GM12878 (cell line): ENCODE data around the gene PSMC4. TPM values are rescaled to one million over a fixed set of nuclear protein-coding genes. Genes with fewer than 3 reads are reported as not detected.

Experiments
- ATAC-seq: fragments of 200-7000 bp; cut with Tn5 transposase; 3 replicates; pipeline ENCODE4 v1.9.1; 2020; ENCODE audit warnings: mild to moderate bottlenecking, moderate library complexity
- BruUV-seq: library from RNA; stranded (reverse); fragments of 400-500 nt; replicated peaks from 2 replicates; lab custom pipeline; 2021; lab: Mats Ljungman, UMichigan
- CTCF ChIA-PET: fragments of 300-600 bp; sonication (Branson Sonifier 250); formaldehyde crosslinking; extraction: SDS; loops from one replicate; lab custom pipeline; 2021; ENCODE audit warnings: inconsistent platforms; lab: Yijun Ruan, JAX
- POLR2A ChIA-PET: fragments of 350-600 bp; formaldehyde crosslinking; extraction: SDS; loops from one replicate; lab custom pipeline; 2021; ENCODE audit warnings: inconsistent platforms; lab: Charles Lee
- RAD21 ChIA-PET: fragments of 300-600 bp; sonication (Branson Sonifier 250); formaldehyde crosslinking; loops from one replicate; lab custom pipeline; 2023; ENCODE audit warnings: antibody characterized with exemption; ENCODE audit not compliant: unreplicated experiment; lab: Charles Lee
- SMC1A ChIA-PET: fragments of 300-600 bp; sonication (Branson Sonifier 250); formaldehyde crosslinking; loops from one replicate; lab custom pipeline; 2023; ENCODE audit not compliant: unreplicated experiment, uncharacterized antibody; lab: Charles Lee
- DNase-seq: peaks from one replicate; pipeline ENCODE4 v3.0.0-alpha.2; 2011; ENCODE audit warnings: low read depth, low spot score
- FAIRE-seq: peaks from 3 replicates; lab custom pipeline; 2011; peaks lifted over from hg19 to GRCh38; lab: Jason Lieb, UNC
- H2AFZ ChIP-seq: 2 replicates; pipeline ENCODE4 v1.6.0; 2011; ENCODE audit warnings: low read depth, low read length, control low read depth; ENCODE audit not compliant: control insufficient read depth
- H3K27ac ChIP-seq: 2 replicates; pipeline ENCODE4 v1.5.1; 2011; ENCODE audit warnings: control low read depth; ENCODE audit not compliant: control insufficient read depth, insufficient read depth
- H3K27me3 ChIP-seq, 2 experiments: replicated peaks in 1 of 2; 2 replicates each; pipeline versions ENCODE4 v1.6.0 to v1.6.1; 2011; ENCODE audit warnings: low read length in 1 of 2; ENCODE audit not compliant: control insufficient read depth in 2 of 2, insufficient read depth in 2 of 2
- H3K36me3 ChIP-seq, 2 experiments: 2 replicates each; pipeline ENCODE4 v1.5.1; 2011; ENCODE audit warnings: low read length in 1 of 2; ENCODE audit not compliant: control insufficient read depth in 2 of 2, insufficient read depth in 2 of 2
- H3K4me1 ChIP-seq: 2 replicates; pipeline ENCODE4 v1.6.1; 2011; ENCODE audit warnings: mild to moderate bottlenecking, low read length, moderate library complexity, mixed read lengths; ENCODE audit not compliant: control insufficient read depth, insufficient read depth
- H3K4me2 ChIP-seq: 2 replicates; pipeline ENCODE4 v1.6.0; 2011; ENCODE audit warnings: control low read depth; ENCODE audit not compliant: control insufficient read depth, insufficient read depth
- H3K4me3 ChIP-seq: fragments of 200-600 bp; sonication (generic); 2 replicates; pipeline ENCODE4 v1.5.1; 2016
- H3K79me2 ChIP-seq: 2 replicates; pipeline ENCODE4 v1.6.0; 2011; ENCODE audit warnings: low read length; ENCODE audit not compliant: control insufficient read depth, insufficient read depth
- H3K9ac ChIP-seq: 2 replicates; pipeline ENCODE4 v1.8.0; 2011; ENCODE audit warnings: low read length, control low read depth, mixed read lengths; ENCODE audit not compliant: control insufficient read depth, insufficient read depth
- H3K9me3 ChIP-seq: replicated peaks from 3 replicates; pipeline ENCODE4 v1.5.1; 2011; ENCODE audit warnings: mild to moderate bottlenecking, low read length; ENCODE audit not compliant: control insufficient read depth, insufficient read depth
- H4K20me1 ChIP-seq: 2 replicates; pipeline ENCODE4 v1.6.0; 2011; ENCODE audit not compliant: control insufficient read depth, insufficient read depth
- JUNB ChIP-seq: IDR thresholded peaks from 2 replicates; pipeline ENCODE4 v1.6.1; 2016; ENCODE audit warnings: antibody characterized with exemption, mild to moderate bottlenecking
- MXI1 ChIP-seq: fragments of 150-350 bp; IDR thresholded peaks from 2 replicates; pipeline ENCODE4 v1.6.1; 2011; ENCODE audit warnings: low read depth, mild to moderate bottlenecking, inconsistent platforms, low read length, improper control_type of control experiment
- RAD51 ChIP-seq: fragments of 450-650 bp; IDR thresholded peaks from 2 replicates; pipeline ENCODE4 v1.6.1; 2016; ENCODE audit warnings: moderate library complexity, mild to moderate bottlenecking, inconsistent platforms
- SUZ12 ChIP-seq: fragments of 200-600 bp; sonication (generic); IDR thresholded peaks from one replicate; pipeline ENCODE4 v1.6.1; 2018; ENCODE audit warnings: antibody characterized with exemption, mild to moderate bottlenecking; ENCODE audit not compliant: unreplicated experiment
- ZNF24 ChIP-seq: fragments of 450-650 bp; IDR thresholded peaks from 2 replicates; pipeline ENCODE4 v1.6.1; 2017; ENCODE audit warnings: antibody characterized with exemption, mild to moderate bottlenecking
- ZNF274 ChIP-seq: IDR thresholded peaks from one replicate; pipeline ENCODE4 v1.8.0; 2011; ENCODE audit not compliant: insufficient read length, insufficient read depth
- ZNF384 ChIP-seq: IDR thresholded peaks from 2 replicates; pipeline ENCODE4 v1.6.1; 2012; ENCODE audit warnings: low read depth, mild to moderate bottlenecking, low read length, improper control_type of control experiment, borderline replicate concordance
- WGBS: methylation state at CpG from one replicate; pipeline ENCODE4 v1.1.6; 2016; ENCODE audit warnings: low lambda C conversion rate; ENCODE audit not compliant: insufficient replicate concordance, insufficient coverage; ENCODE audit errors: missing lambda C conversion rate; 5-methylcytosine and 5-hydroxymethylcytosine counted together
- in situ Hi-C: fragments of 300-500 bp; cut with MboI; formaldehyde crosslinking; loops from 9 replicates; pipeline ENCODE4 v1.14.3; 2018; ENCODE audit warnings: mixed read lengths
- intact Hi-C: fragments of 100-400 bp; cut with micrococcal nuclease; formaldehyde crosslinking; loops from one replicate; pipeline ENCODE4 v1.14.2; 2022; ENCODE audit not compliant: unreplicated experiment
- polyA plus RNA-seq, 11 experiments: library from polyadenylated mRNA; depleted of rRNA in 4 of 11; unstranded in 6 of 11; stranded (reverse) in 5 of 11; fragments of >200 nt; fragmentation: Nextera tagmentation in 4 of 11; fragmentation: Illumina TruSeq in 1 of 11; extraction: Ambion mirVana in 4 of 11; extraction: Trizol in 1 of 11; gene quantifications; 1 replicate in 1 of 11; 2 replicates in 10 of 11; pipeline versions ENCODE4 v1.2.1 to v1.2.3, GENCODE V29; 2011 to 2016; ENCODE audit warnings: inconsistent platforms in 2 of 11, missing spikeins in 2 of 11, low read depth in 1 of 11
- total RNA-seq, 4 experiments: library from RNA; depleted of rRNA in 3 of 4; stranded (reverse); fragments of >200 nt in 3 of 4; fragmentation: Illumina TruSeq in 1 of 4; extraction: Trizol in 1 of 4; gene quantifications; 2 replicates each; pipeline versions ENCODE4 v1.2.1 to v1.2.3, GENCODE V29; 2013 to 2021
- TF ChIP-seq, protein P1 (sequence below): fragments of 450-650 bp; IDR thresholded peaks from 2 replicates; pipeline ENCODE4 v1.6.1; 2017; ENCODE audit warnings: mild to moderate bottlenecking, moderate library complexity

Gene PSMC4
- total and polyA plus RNA-seq, 10 of the 15 experiments (the other 5 are each of a cell fraction or from before 2014, with no cell fraction given): 55.2 to 328 (median 127) TPM

DNA sequence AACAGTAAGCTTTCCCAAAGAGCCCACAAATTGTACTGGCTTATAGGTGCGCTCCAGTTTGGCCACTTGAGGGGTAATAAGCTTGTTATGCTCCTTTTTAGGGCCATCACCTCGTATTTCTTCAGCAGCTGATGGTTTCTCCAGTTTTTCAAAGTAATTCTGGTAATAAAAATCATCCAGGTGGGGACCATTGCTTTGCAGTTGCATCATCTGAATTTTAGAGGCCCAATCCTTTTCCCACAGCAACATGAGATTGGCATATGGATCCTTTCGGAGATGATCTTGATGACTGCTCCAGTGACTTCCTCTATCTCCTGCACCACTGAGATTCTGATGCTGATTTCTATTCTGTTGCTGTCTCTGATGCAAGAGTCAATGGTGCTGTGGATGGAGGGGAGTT lies 53.0 kb downstream of the PSMC4 start:
- H3K79me2 ChIP-seq: no peaks in the 10 kb centered on the region
- SMC1A ChIA-PET: no interaction called here
- H3K4me2 ChIP-seq: no peak overlapping the region
- RAD21 ChIA-PET: no interaction called here
- in situ Hi-C loops (no loop called here), intact Hi-C loops (no loop called here)
- H3K27ac ChIP-seq: no peak overlapping the region
- peaks cover 17% of the 10 kb centered on the region; the same call in 2 of the 3 replicates for H3K9me3 ChIP-seq
- FAIRE-seq (no peak), ATAC-seq (no peak), DNase-seq (no peak)
- no TSS peak for BruUV-seq
- CTCF ChIA-PET: no interaction called here
- POLR2A ChIA-PET: no interaction called here
- H4K20me1 ChIP-seq: no peaks in the 10 kb centered on the region
- no peak overlapping the region for H3K9ac ChIP-seq
- H3K4me3 ChIP-seq: no peak overlapping the region
- 59% methylated on average over 3 of the region's 3 CpGs for WGBS
- no peaks in the 10 kb centered on the region for H3K4me1 ChIP-seq
- no peak for TF ChIP-seq RAD51
- TF ChIP-seq ZNF274: no peak
- TF ChIP-seq ZNF384: no peak
- no peak for TF ChIP-seq ZNF24
- TF ChIP-seq SUZ12: no peak
- TF ChIP-seq, protein P1, sequence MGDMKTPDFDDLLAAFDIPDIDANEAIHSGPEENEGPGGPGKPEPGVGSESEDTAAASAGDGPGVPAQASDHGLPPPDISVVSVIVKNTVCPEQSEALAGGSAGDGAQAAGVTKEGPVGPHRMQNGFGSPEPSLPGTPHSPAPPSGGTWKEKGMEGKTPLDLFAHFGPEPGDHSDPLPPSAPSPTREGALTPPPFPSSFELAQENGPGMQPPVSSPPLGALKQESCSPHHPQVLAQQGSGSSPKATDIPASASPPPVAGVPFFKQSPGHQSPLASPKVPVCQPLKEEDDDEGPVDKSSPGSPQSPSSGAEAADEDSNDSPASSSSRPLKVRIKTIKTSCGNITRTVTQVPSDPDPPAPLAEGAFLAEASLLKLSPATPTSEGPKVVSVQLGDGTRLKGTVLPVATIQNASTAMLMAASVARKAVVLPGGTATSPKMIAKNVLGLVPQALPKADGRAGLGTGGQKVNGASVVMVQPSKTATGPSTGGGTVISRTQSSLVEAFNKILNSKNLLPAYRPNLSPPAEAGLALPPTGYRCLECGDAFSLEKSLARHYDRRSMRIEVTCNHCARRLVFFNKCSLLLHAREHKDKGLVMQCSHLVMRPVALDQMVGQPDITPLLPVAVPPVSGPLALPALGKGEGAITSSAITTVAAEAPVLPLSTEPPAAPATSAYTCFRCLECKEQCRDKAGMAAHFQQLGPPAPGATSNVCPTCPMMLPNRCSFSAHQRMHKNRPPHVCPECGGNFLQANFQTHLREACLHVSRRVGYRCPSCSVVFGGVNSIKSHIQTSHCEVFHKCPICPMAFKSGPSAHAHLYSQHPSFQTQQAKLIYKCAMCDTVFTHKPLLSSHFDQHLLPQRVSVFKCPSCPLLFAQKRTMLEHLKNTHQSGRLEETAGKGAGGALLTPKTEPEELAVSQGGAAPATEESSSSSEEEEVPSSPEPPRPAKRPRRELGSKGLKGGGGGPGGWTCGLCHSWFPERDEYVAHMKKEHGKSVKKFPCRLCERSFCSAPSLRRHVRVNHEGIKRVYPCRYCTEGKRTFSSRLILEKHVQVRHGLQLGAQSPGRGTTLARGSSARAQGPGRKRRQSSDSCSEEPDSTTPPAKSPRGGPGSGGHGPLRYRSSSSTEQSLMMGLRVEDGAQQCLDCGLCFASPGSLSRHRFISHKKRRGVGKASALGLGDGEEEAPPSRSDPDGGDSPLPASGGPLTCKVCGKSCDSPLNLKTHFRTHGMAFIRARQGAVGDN: no peak
- no peak for TF ChIP-seq JUNB
- no peak for TF ChIP-seq MXI1
- no peak overlapping the region for H2AFZ ChIP-seq
- H3K36me3 ChIP-seq: no peaks in the 10 kb centered on the region
- H3K27me3 ChIP-seq: no peaks in the 10 kb centered on the region
